HCT116 (cell line): Measurements from ENCODE around the gene HPD. TPM values are rescaled to one million over a fixed set of nuclear protein-coding genes. Genes with fewer than 3 reads are reported as not detected.
A peak's percentile ranks its signal among the peaks of the same experiment; 100 is the strongest.
"Not testable (repeated sequence)": the region's sequence is repeated elsewhere in the genome, so short reads cannot be mapped to it uniquely, and the experiment has no call there.

ENCODE experiments used
- ATAC-seq: fragments of 200-7000 bp; cut with Tn5 transposase; 2 replicates; pipeline ENCODE4 v1.9.1; 2020; ENCODE audit warnings: mild to moderate bottlenecking, moderate library complexity
- BruUV-seq: library from RNA; stranded (reverse); fragments of 400-500 nt; replicated peaks from 2 replicates; lab custom pipeline; 2021; lab: Mats Ljungman, UMichigan
- CTCF ChIA-PET: fragments of 300-600 bp; sonication (Branson Sonifier 250); formaldehyde crosslinking; loops from one replicate; lab custom pipeline; 2021; ENCODE audit warnings: antibody characterized with exemption; lab: Charles Lee
- POLR2A ChIA-PET: fragments of 300-600, 350-600 bp; sonication (Branson Sonifier 250); formaldehyde crosslinking; loops from one replicate; lab custom pipeline; 2021; ENCODE audit warnings: antibody characterized with exemption; lab: Charles Lee
- RAD21 ChIA-PET, 2 experiments: fragments of 300-600 bp; sonication (Branson Sonifier 250); formaldehyde crosslinking; loops; one replicate each; lab custom pipeline; 2023; ENCODE audit warnings: low total read pairs in 2 of 2; ENCODE audit not compliant: uncharacterized antibody in 2 of 2, unreplicated experiment in 2 of 2, low non-redundant PET in 1 of 2; lab: Charles Lee
- DNase-seq: peaks from one replicate; pipeline ENCODE4 v3.0.0-alpha.2; 2010; ENCODE audit warnings: low read depth, low spot score
- H2AFZ ChIP-seq: fragments of 200-600 bp; shearing (Covaris generic), sonication (generic); 2 replicates; pipeline ENCODE4 v1.6.1; 2017; ENCODE audit warnings: low read depth, mixed run types, mixed read lengths, antibody characterized with exemption, low read length; ENCODE audit not compliant: poor library complexity, severe bottlenecking
- H3K27ac ChIP-seq: 2 replicates; pipeline ENCODE4 v1.5.1; 2012; ENCODE audit warnings: low read depth, low read length
- H3K27me3 ChIP-seq: fragments of 200-600 bp; sonication (generic); 2 replicates; pipeline ENCODE4 v1.6.1; 2016; ENCODE audit warnings: mixed run types, low read length, mixed read lengths; ENCODE audit not compliant: insufficient read depth
- H3K36me3 ChIP-seq, 2 experiments: fragments of 200-500 bp in 1 of 2; fragments of 200-600 bp in 1 of 2; sonication (Bioruptor generic) in 1 of 2; sonication (generic) in 1 of 2; 2 replicates each; pipeline versions ENCODE4 v1.5.1 to v1.6.1; 2014 to 2016; ENCODE audit warnings: low read length in 2 of 2, inconsistent platforms in 1 of 2, mixed read lengths in 1 of 2, mixed run types in 1 of 2; ENCODE audit not compliant: insufficient read depth in 2 of 2, control insufficient read depth in 1 of 2
- H3K4me1 ChIP-seq, 2 experiments: fragments of 200-600 bp in 1 of 2; sonication (generic) in 1 of 2; 2 replicates each; pipeline versions ENCODE4 v1.5.1 to v1.6.1; 2012 to 2017; ENCODE audit warnings: low read length in 2 of 2, inconsistent platforms in 1 of 2, mild to moderate bottlenecking in 1 of 2, mixed read lengths in 1 of 2, mixed run types in 1 of 2, moderate library complexity in 1 of 2; ENCODE audit not compliant: insufficient read depth in 2 of 2, control insufficient read depth in 1 of 2
- H3K4me2 ChIP-seq: fragments of 200-600 bp; sonication (generic); 2 replicates; pipeline ENCODE4 v1.6.1; 2017; ENCODE audit warnings: mixed run types, low read length, mixed read lengths
- H3K4me3 ChIP-seq, 2 experiments: fragments of 200-600 bp in 1 of 2; sonication (generic) in 1 of 2; replicated peaks in 1 of 2; 2 replicates each; pipeline ENCODE4 v1.5.1; 2011 to 2016; ENCODE audit warnings: low read length in 2 of 2, control low read depth in 1 of 2, low read depth in 1 of 2, mild to moderate bottlenecking in 1 of 2, mixed read lengths in 1 of 2, mixed run types in 1 of 2
- H3K79me2 ChIP-seq: fragments of 200-600 bp; sonication (generic); 2 replicates; pipeline ENCODE4 v1.6.1; 2017; ENCODE audit warnings: mild to moderate bottlenecking, mixed run types, low read length, moderate library complexity, mixed read lengths; ENCODE audit not compliant: insufficient read depth
- H3K9ac ChIP-seq: fragments of 200-600 bp; sonication (generic); 2 replicates; pipeline ENCODE4 v1.6.1; 2016; ENCODE audit warnings: low read length, mixed read lengths
- H3K9me2 ChIP-seq: fragments of 200-600 bp; sonication (generic), shearing (Covaris generic); 2 replicates; pipeline ENCODE4 v1.6.1; 2017; ENCODE audit warnings: mixed run types, mild to moderate bottlenecking, moderate library complexity; ENCODE audit not compliant: insufficient read depth
- H3K9me3 ChIP-seq, 2 experiments: fragments of 200-500 bp in 1 of 2; fragments of 200-600 bp in 1 of 2; sonication (Bioruptor generic) in 1 of 2; sonication (generic) in 1 of 2; 2 replicates each; pipeline ENCODE4 v1.6.1; 2014 to 2017; ENCODE audit warnings: low read length in 2 of 2, mixed read lengths in 2 of 2, inconsistent platforms in 1 of 2, low read depth in 1 of 2, mild to moderate bottlenecking in 1 of 2, mixed run types in 1 of 2, moderate library complexity in 1 of 2; ENCODE audit not compliant: control insufficient read depth in 1 of 2, insufficient read depth in 1 of 2
- H4K20me1 ChIP-seq: fragments of 200-600 bp; sonication (generic), shearing (Covaris generic); 2 replicates; pipeline ENCODE4 v1.6.1; 2017; ENCODE audit warnings: mixed run types, mild to moderate bottlenecking, moderate library complexity; ENCODE audit not compliant: insufficient read depth
- EZH2 ChIP-seq: fragments of 200-600 bp; sonication (generic); IDR thresholded peaks from 2 replicates; pipeline ENCODE4 v1.6.1; 2017; ENCODE audit warnings: antibody characterized with exemption, mixed run types
- POLR2A ChIP-seq: IDR thresholded peaks from 2 replicates; pipeline ENCODE4 v1.7.0; 2011; ENCODE audit warnings: borderline replicate concordance; ENCODE audit not compliant: insufficient read depth, insufficient read length; ENCODE audit errors: extremely low read depth
- POLR2AphosphoS5 ChIP-seq: IDR thresholded peaks from 2 replicates; pipeline ENCODE4 v1.6.1; 2011; ENCODE audit warnings: mild to moderate bottlenecking, low read depth, low read length, moderate library complexity
- YY1 ChIP-seq: IDR thresholded peaks from 2 replicates; pipeline ENCODE4 v1.6.1; 2011; ENCODE audit warnings: low read length, low read depth, moderate library complexity, mild to moderate bottlenecking; ENCODE audit not compliant: insufficient replicate concordance; ENCODE audit errors: extremely low read depth
- ZFX ChIP-seq: fragments of 450-650 bp; IDR thresholded peaks from 2 replicates; pipeline ENCODE4 v1.6.1; 2017
- intact Hi-C: fragments of 100-400 bp; cut with micrococcal nuclease; formaldehyde crosslinking; loops from 2 replicates; pipeline ENCODE4 v1.10.0; 2022
- total RNA-seq: library from RNA; stranded (reverse); gene quantifications from one replicate; pipeline ENCODE4 v1.2.1, GENCODE V29; 2021; ENCODE audit not compliant: unreplicated experiment

The HPD gene
- total RNA-seq, 1 experiment from 2014 or later: 1.1 TPM

DNA sequence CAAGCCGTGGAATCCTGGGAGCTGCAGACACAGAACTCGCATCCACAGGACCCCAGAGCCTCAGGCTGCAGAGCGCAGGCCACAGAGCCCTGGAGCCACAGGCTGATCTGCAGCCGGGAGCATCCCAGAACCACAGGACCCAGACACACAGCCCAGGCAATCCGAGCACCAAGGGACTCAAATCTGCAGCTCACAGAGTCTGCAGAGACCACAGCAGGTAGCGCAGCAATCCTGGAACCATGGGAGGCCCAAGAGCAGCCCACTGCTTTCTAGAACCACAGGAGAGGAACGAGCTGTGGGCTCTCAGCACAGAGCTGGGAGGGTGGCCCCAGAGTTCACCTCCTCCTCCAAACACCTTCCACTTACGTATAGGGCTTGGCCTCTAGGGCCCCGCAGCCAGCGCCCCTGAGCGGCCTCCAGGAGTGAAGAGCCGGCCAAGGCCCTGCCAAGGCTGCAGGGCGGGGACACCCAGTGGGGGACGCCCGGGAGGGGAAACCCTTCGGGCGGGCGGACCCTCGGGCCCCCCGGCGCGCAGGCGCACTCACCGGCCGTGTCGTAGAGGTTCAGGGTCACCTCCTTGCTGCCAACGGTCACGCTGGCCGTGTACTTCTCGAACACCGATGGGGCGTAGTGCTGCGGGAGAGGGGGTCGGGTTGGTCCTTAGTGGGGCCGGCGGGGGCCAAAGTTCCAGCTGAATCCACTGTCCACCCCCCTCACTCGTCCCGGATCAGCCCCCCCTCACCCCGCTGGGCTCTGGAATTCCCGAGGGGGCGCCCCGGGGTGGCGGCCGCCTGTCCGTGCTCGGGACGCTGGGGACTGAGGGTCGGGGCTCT is 65.8 kb downstream of the HPD start:
- Histone ChIP-seq H3K4me3 (peak overlapping the region; percentile 90 to 91), H3K9ac (peak overlapping the region; percentile 96), H3K79me2 (peaks cover 65% of the 10 kb centered on the region), H3K36me3 (0 out of 4 replicates have a peak, but pooled peaks cover 2 to 9% of the 10 kb centered on the region in 2 experiments), H3K9me2 (no peaks in the 10 kb centered on the region), H3K27ac (peak overlapping the region; percentile 100), H3K4me2 (peak overlapping the region; percentile 91), H2AFZ (no peak overlapping the region), H4K20me1 (no peaks in the 10 kb centered on the region), H3K27me3 (no peaks in the 10 kb centered on the region), H3K4me1 (peaks cover 59 to 92% of the 10 kb centered on the region in 2 experiments), H3K9me3 (no peaks in the 10 kb centered on the region)
- BruUV-seq: TSS peak; percentile 31
- ATAC-seq (no peak), DNase-seq (no peak)
- ChIA-PET POLR2A (interaction anchor here (1.0 to 6.1 kb wide), 5 partner anchors 9 to 240 kb away, joined by 3 to 38 read pairs (median 6); partner anchors contain the start of gene PSMD9), RAD21 (interaction anchor here (2.2 to 4.2 kb wide), 3 partner anchors 8 to 96 kb away, joined by 11 to 22 read pairs (median 19); partner anchors contain the start of gene PSMD9 (in 1 of the 2)), CTCF (interaction anchor here (1.1 to 6.9 kb wide), 10 partner anchors 8 to 126 kb away, joined by 3 to 149 read pairs (median 18); partner anchors contain the start of genes CFAP251, PSMD9 and SETD1B)
- intact Hi-C loops: no loop called here
- TF ChIP-seq YY1 (no peak), ZFX (peak; percentile 36; the same call in 1 of the 2 replicates), POLR2AphosphoS5 (peak; percentile 7; the same call in 1 of the 2 replicates)

DNA sequence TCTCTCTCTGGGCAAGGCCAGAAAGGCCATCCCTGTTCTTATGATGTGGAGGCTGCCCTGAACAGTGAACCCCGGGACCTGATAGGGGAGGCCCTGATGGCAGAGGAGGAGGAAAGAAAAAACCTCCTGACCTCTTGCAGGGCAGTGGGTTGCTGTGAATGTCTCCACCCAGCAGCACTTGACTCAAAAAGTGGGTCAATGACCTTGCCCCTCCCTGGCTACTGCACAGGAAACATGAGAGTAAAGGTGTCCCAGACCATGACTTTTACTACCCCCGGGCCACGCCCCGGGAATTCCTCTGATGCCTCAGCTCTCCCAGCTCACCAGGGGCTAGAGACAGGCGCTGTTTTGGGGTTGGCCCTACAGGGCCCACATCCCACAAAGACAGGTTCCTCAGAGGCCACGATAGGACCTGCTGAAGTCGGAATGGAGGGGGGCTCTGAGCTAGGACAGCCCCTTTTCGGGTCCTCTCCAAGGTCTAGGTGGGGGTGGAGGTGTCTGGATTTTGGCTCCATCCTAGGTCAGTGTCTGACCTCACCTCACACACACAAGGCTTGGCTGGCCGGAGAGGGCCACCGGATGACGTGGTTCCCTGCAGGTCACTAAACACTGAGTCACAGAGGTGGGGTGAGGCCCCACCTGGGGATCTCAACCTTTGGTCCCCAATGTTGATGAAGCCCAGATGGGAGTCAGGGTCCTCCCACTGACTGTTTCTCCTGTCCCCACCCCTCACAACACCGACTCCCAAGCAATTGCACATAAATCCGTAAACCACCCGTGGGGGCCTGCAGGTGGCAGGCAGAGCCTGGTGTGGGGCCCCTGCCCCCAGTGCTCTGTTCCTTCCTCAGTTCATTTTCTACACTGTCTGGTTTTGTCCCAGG is 66.7 kb downstream of the HPD start:
- DNase-seq: no peak
- intact Hi-C loops: no loop called here
- peak overlapping the region; percentile 96 for H3K9ac ChIP-seq
- no peaks in the 10 kb centered on the region for H3K9me2 ChIP-seq
- 0 out of 4 replicates have a peak, but pooled peaks cover 2 to 9% of the 10 kb centered on the region in 2 experiments for H3K36me3 ChIP-seq
- H3K4me2 ChIP-seq: peak overlapping the region; percentile 91
- peak; percentile 16; the same call in 1 of the 2 replicates for ATAC-seq
- no peaks in the 10 kb centered on the region for H4K20me1 ChIP-seq
- peak overlapping the region; percentile 90 to 91 for H3K4me3 ChIP-seq
- BruUV-seq: no TSS peak
- H3K9me3 ChIP-seq: no peaks in the 10 kb centered on the region
- peaks cover 67% of the 10 kb centered on the region for H3K79me2 ChIP-seq
- CTCF ChIA-PET: interaction anchor here (1.1 kb wide), 1 partner anchor 96 kb away, joined by 3 read pairs; the partner anchor contains the start of gene PSMD9
- peaks cover 62 to 92% of the 10 kb centered on the region in 2 experiments for H3K4me1 ChIP-seq
- H3K27ac ChIP-seq: peak overlapping the region; percentile 100
- no peaks in the 10 kb centered on the region for H3K27me3 ChIP-seq
- POLR2A ChIA-PET: interaction anchor here (1.0 to 6.1 kb wide), 3 partner anchors 8 to 239 kb away, joined by 3 to 33 read pairs (median 6); no protein-coding TSS in a partner anchor
- TF ChIP-seq EZH2 (no peak), POLR2A (no peak), POLR2AphosphoS5 (peak; percentile 4; the same call in 1 of the 2 replicates)
- TF ChIP-seq, all 23 proteins: peak for 1
- RAD21 ChIA-PET: interaction anchor here in 1 of 2 experiments (3.2 kb wide), 1 partner anchor 97 kb away, joined by 19 read pairs; the partner anchor contains the start of gene PSMD9
- H2AFZ ChIP-seq: no peak overlapping the region

DNA sequence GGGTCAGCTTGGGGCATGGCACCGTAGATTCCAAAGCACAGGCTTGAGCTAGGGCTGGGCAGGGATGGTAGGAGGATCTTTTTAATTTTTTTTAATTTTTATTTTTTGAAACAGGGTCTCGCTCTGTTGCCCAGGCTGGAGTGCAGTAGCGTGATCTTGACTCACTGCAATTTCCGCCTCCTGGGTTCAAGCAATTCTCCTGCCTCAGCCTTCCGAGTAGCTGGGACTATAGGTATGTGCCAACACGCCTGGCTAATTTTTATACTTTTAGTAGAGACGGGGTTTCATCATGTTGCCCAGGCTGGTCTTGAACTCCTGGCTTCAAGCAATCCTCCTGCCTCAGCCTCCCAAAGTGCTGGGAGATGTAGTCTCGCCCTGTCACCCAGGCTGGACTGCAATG is 67.9 kb downstream of the HPD start:
- H4K20me1 ChIP-seq, H3K4me2 ChIP-seq, H3K9me2 ChIP-seq, RAD21 ChIA-PET, BruUV-seq, intact Hi-C loops, H3K36me3 ChIP-seq, ATAC-seq, H3K4me3 ChIP-seq, DNase-seq, POLR2A ChIA-PET, H2AFZ ChIP-seq, H3K9me3 ChIP-seq, H3K27me3 ChIP-seq: not testable (repeated sequence)
- Histone ChIP-seq H3K27ac (peak overlapping the region; percentile 98; the same call in 1 of the 2 replicates), H3K9ac (peak overlapping the region; percentile 43; the same call in 1 of the 2 replicates), H3K79me2 (peaks cover 63% of the 10 kb centered on the region), H3K4me1 (peaks cover 63 to 92% of the 10 kb centered on the region in 2 experiments)
- CTCF ChIA-PET: interaction anchor here (1.1 kb wide), 1 partner anchor 14 kb away, joined by 3 read pairs; no protein-coding TSS in a partner anchor
